Erythroblast (primary cell): ENCODE results near the gene PTPRN2.

Experiments used
- GATA1 ChIP-seq: IDR thresholded peaks from 2 replicates; pipeline ENCODE4 v1.6.1; 2011; ENCODE audit warnings: low read depth, mild to moderate bottlenecking, control low read depth, low read length, moderate library complexity
- POLR2A ChIP-seq: IDR thresholded peaks from 2 replicates; pipeline ENCODE4 v1.6.1; 2011; ENCODE audit warnings: mild to moderate bottlenecking, low read length

DNA sequence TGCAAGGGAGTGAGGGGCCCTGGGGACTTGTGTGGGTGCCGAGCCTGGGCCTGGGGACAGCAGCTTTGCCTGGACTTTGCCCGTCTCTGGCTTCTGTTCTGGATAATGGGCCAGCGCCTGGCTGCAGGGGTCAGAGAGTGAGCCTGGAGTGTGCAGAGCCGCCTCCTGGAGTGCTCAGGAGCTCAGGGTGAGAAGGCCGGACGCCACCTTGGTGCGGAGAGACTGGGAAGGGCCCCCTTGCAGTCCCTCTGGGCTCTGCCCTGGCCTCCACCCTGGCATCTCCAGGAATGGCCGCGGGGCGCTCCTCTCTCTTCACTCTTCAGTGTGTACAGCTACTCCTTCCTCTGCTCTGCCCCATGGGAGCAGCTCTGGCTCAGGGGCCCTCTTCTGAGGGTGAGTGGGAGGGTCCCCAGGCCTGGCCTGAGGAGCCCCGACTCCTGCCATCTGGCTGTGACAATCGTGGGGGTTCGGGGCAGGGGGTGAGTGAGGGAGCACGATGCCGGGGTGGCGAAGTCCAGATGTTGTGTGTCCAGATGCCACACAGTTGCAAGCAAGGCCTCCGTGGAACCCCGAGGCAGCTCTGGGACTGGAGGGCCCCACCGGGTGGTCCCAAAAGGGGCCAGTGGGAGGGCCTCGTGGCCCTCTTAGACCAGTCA is 1063.7 kb downstream of the PTPRN2 start:
- no peak for TF ChIP-seq POLR2A
- TF ChIP-seq GATA1, result no peak
